ENCODE results near the gene CALHM5. TPM values are rescaled to one million over a fixed set of nuclear protein-coding genes. Genes with fewer than 3 reads are reported as not detected.
"Not testable (repeated sequence)": the region's sequence is repeated elsewhere in the genome, so short reads cannot be mapped to it uniquely, and the experiment has no call there.

Gene CALHM5
- total RNA-seq, 1 donor from 2014 or later: 0.05 TPM

DNA sequence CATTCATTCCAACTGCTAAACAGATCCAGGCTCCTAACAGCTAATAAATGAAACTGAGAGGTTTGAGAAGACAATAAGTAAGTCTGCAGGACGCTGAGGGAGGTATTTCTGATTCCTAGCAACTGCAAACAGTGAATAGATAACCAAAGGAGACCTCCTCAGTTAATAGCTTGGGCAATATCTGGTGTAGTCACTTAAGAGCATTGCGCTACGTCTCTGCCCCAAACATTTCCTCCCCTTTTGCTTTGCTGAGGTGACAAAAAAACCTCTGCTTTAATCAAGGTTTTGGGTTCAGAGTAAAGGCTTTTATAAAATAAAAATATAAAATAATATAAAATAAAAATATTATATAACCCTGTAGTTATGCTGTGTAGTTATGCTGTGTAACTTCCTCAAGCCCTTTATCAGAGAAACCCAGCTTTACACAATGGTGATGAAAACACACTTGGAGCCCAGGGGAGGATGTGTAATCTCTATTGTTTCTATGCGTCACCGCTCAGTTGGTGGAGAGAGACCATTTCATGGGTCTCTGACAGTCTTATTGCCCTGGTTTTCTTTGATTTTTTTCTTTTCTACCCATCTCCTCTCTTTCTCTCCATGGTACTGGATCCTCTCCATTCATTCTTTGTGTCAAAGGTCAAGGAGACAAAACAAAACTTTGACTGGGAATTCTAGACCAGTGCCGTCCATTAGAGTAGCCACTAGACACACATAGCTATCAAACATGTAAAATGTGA lies 18.9 kb upstream of the CALHM5 start:
- no peak overlapping the region for H3K4me3 Mint-ChIP-seq (ENCODE audit: low read depth)
- no peaks in the 10 kb centered on the region for H3K27me3 Mint-ChIP-seq
- H3K9me3 Mint-ChIP-seq (ENCODE audit: low read depth): peaks cover 6% of the 10 kb centered on the region
- DNase-seq (ENCODE audit: low spot score, unreplicated experiment): no peak
- TF ChIP-seq, protein P1, sequence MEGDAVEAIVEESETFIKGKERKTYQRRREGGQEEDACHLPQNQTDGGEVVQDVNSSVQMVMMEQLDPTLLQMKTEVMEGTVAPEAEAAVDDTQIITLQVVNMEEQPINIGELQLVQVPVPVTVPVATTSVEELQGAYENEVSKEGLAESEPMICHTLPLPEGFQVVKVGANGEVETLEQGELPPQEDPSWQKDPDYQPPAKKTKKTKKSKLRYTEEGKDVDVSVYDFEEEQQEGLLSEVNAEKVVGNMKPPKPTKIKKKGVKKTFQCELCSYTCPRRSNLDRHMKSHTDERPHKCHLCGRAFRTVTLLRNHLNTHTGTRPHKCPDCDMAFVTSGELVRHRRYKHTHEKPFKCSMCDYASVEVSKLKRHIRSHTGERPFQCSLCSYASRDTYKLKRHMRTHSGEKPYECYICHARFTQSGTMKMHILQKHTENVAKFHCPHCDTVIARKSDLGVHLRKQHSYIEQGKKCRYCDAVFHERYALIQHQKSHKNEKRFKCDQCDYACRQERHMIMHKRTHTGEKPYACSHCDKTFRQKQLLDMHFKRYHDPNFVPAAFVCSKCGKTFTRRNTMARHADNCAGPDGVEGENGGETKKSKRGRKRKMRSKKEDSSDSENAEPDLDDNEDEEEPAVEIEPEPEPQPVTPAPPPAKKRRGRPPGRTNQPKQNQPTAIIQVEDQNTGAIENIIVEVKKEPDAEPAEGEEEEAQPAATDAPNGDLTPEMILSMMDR (IDR thresholded peaks at IDR 0.05; ENCODE audit: unreplicated experiment): no peak
- peaks cover 1% of the 10 kb centered on the region for H3K4me1 Mint-ChIP-seq (ENCODE audit: low read depth)
- no peaks in the 10 kb centered on the region for H3K36me3 Mint-ChIP-seq (ENCODE audit: insufficient read depth)
- no peak overlapping the region for H3K27ac Mint-ChIP-seq

GRCh38 chr6:116495161-116495560 lies 16.3 kb upstream of the CALHM5 start:
- not testable (repeated sequence) for H3K36me3 Mint-ChIP-seq (ENCODE audit: insufficient read depth); H3K9me3 Mint-ChIP-seq (ENCODE audit: low read depth); H3K4me3 Mint-ChIP-seq (ENCODE audit: low read depth)

DNA sequence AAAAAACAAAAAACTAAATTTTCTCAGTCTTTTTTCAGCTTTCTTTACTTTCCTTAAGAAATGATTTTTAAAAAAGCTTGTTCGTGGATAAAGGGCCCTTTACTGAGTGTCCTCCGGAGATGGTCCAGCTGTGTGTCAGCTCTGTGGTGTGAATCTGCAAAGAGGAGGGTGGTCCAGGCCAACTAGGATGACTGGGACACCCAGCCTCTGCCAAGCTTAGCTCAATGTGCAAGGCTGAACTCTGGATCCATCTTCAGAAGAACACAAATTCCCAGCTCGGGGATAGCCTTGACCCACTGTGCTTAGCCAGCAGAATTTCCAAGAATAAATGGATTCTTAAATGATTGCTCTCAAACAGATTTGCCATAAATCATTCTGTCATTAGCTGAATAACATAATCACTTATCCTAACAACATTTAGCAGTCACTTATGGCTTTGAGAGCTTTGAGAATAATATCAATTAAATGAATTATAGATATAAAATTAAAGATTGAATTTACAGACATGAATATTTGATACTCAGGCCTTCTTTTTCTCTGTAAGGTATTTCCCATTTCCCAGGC lies 14.2 kb upstream of the CALHM5 start:
- peaks cover 4% of the 10 kb centered on the region for H3K9me3 Mint-ChIP-seq (ENCODE audit: low read depth)
- H3K4me1 Mint-ChIP-seq (ENCODE audit: low read depth): peaks cover 5% of the 10 kb centered on the region
- DNase-seq (ENCODE audit: low spot score, unreplicated experiment): no peak
- H3K36me3 Mint-ChIP-seq (ENCODE audit: insufficient read depth): no peaks in the 10 kb centered on the region
- H3K4me3 Mint-ChIP-seq (ENCODE audit: low read depth): no peak overlapping the region
- H3K27ac Mint-ChIP-seq: no peak overlapping the region
- peaks cover 10% of the 10 kb centered on the region for H3K27me3 Mint-ChIP-seq
- TF ChIP-seq, protein P1 (IDR thresholded peaks at IDR 0.05; ENCODE audit: unreplicated experiment): no peak

More at GRCh38 chr6:116495161-116495560, 16.3 kb upstream of the CALHM5 start:
- H3K27ac Mint-ChIP-seq; DNase-seq (ENCODE audit: low spot score, unreplicated experiment); H3K4me1 Mint-ChIP-seq (ENCODE audit: low read depth); H3K27me3 Mint-ChIP-seq: not testable (repeated sequence)

- DNase-seq (ENCODE audit: low spot score, unreplicated experiment): no peak
- TF ChIP-seq, protein P1 (IDR thresholded peaks at IDR 0.05; ENCODE audit: unreplicated experiment): no peak
- Mint-ChIP-seq H3K4me1 (ENCODE audit: low read depth) (peaks cover 5% of the 10 kb centered on the region), H3K36me3 (ENCODE audit: insufficient read depth) (no peaks in the 10 kb centered on the region), H3K27me3 (peaks cover 10% of the 10 kb centered on the region), H3K4me3 (ENCODE audit: low read depth) (no peak overlapping the region), H3K9me3 (ENCODE audit: low read depth) (peaks cover 17% of the 10 kb centered on the region), H3K27ac (no peak overlapping the region)
Observed at GRCh38 chr6:116500969-116501433, 10.4 kb upstream of the CALHM5 start.

GRCh38 chr6:116507324-116507723 lies 4.1 kb upstream of the CALHM5 start:
- DNase-seq (ENCODE audit: low spot score, unreplicated experiment): no peak
- Mint-ChIP-seq H3K27ac (no peak overlapping the region), H3K27me3 (no peaks in the 10 kb centered on the region), H3K4me1 (ENCODE audit: low read depth) (peaks cover 2% of the 10 kb centered on the region), H3K9me3 (ENCODE audit: low read depth) (peaks cover 30% of the 10 kb centered on the region), H3K4me3 (ENCODE audit: low read depth) (no peak overlapping the region), H3K36me3 (ENCODE audit: insufficient read depth) (no peaks in the 10 kb centered on the region)
- TF ChIP-seq, protein P1 (IDR thresholded peaks at IDR 0.05; ENCODE audit: unreplicated experiment): no peak
